ENCODE measurements around the gene ZNF865.

GRCh38 chr19:55597501-55597921 is 7.9 kb upstream of the ZNF865 start:
- TF ChIP-seq CTCF (IDR thresholded peaks at IDR 0.05) (no peak), POLR2A (IDR thresholded peaks at IDR 0.05) (no peak)

Measured in Peyer's patch (tissue), 4 donors.